ENCODE results near the gene SMIM23. TPM values are rescaled to one million over a fixed set of nuclear protein-coding genes. Genes with fewer than 3 reads are reported as not detected.

SMIM23 gene
- total RNA-seq, 1 experiment from 2014 or later = not detected

- CTCF ChIA-PET = no interaction called here
- Mint-ChIP-seq H3K9me3 (ENCODE audit: unreplicated experiment) (peaks cover 32% of the 10 kb centered on the region), H3K27ac (ENCODE audit: low read depth, unreplicated experiment) (no peak overlapping the region), H3K4me1 (ENCODE audit: insufficient read depth, unreplicated experiment) (peaks cover 18% of the 10 kb centered on the region), H3K27me3 (ENCODE audit: insufficient read depth, unreplicated experiment) (no peaks in the 10 kb centered on the region), H3K36me3 (ENCODE audit: insufficient read depth, unreplicated experiment) (no peaks in the 10 kb centered on the region), H3K4me3 (ENCODE audit: unreplicated experiment) (no peak overlapping the region)
- no peak for TF ChIP-seq CTCF (IDR thresholded peaks at IDR 0.05; ENCODE audit: unreplicated experiment)
- intact Hi-C loops (cut with micrococcal nuclease) = no loop called here
- BruUV-seq (replicated peaks) = no TSS peak
- POLR2A ChIA-PET = no interaction called here
- no peak for DNase-seq (ENCODE audit: unreplicated experiment)
These were observed 23.5 kb upstream of the SMIM23 start for GRCh38 chr5:171762021-171762608.

- H3K4me3 Mint-ChIP-seq (ENCODE audit: unreplicated experiment) = no peak overlapping the region
- CTCF ChIA-PET = no interaction called here
- no TSS peak for BruUV-seq (replicated peaks)
- H3K9me3 Mint-ChIP-seq (ENCODE audit: unreplicated experiment) = peaks cover 37% of the 10 kb centered on the region
- H3K27ac Mint-ChIP-seq (ENCODE audit: low read depth, unreplicated experiment) = no peak overlapping the region
- peaks cover 10% of the 10 kb centered on the region for H3K4me1 Mint-ChIP-seq (ENCODE audit: insufficient read depth, unreplicated experiment)
- intact Hi-C loops (cut with micrococcal nuclease) = no loop called here
- H3K27me3 Mint-ChIP-seq (ENCODE audit: insufficient read depth, unreplicated experiment) = no peaks in the 10 kb centered on the region
- no peaks in the 10 kb centered on the region for H3K36me3 Mint-ChIP-seq (ENCODE audit: insufficient read depth, unreplicated experiment)
- POLR2A ChIA-PET = no interaction called here
- no peak for DNase-seq (ENCODE audit: unreplicated experiment)
- no peak for TF ChIP-seq CTCF (IDR thresholded peaks at IDR 0.05; ENCODE audit: unreplicated experiment)
These were observed 22.7 kb upstream of the SMIM23 start for GRCh38 chr5:171762903-171763302.

GRCh38 chr5:171764265-171764664, 21.4 kb upstream of the SMIM23 start:
- Mint-ChIP-seq H3K9me3 (ENCODE audit: unreplicated experiment) (peaks cover 30% of the 10 kb centered on the region), H3K27ac (ENCODE audit: low read depth, unreplicated experiment) (no peak overlapping the region)
- TF ChIP-seq CTCF (IDR thresholded peaks at IDR 0.05; ENCODE audit: unreplicated experiment) = no peak

GRCh38 chr5:171766875-171767274, 18.7 kb upstream of the SMIM23 start:
- ChIA-PET POLR2A (interaction anchor here (1.0 kb wide), 1 partner anchor 9 kb away, joined by 3 read pairs; no protein-coding TSS in a partner anchor), CTCF (no interaction called here)
- intact Hi-C loops (cut with micrococcal nuclease) = no loop called here
- Mint-ChIP-seq H3K27ac (ENCODE audit: low read depth, unreplicated experiment) (no peak overlapping the region), H3K9me3 (ENCODE audit: unreplicated experiment) (peaks cover 30% of the 10 kb centered on the region), H3K36me3 (ENCODE audit: insufficient read depth, unreplicated experiment) (peaks cover 5% of the 10 kb centered on the region), H3K4me1 (ENCODE audit: insufficient read depth, unreplicated experiment) (no peaks in the 10 kb centered on the region), H3K4me3 (ENCODE audit: unreplicated experiment) (no peak overlapping the region), H3K27me3 (ENCODE audit: insufficient read depth, unreplicated experiment) (no peaks in the 10 kb centered on the region)
- TF ChIP-seq CTCF (IDR thresholded peaks at IDR 0.05; ENCODE audit: unreplicated experiment) = no peak
- BruUV-seq (replicated peaks) = no TSS peak
- DNase-seq (ENCODE audit: unreplicated experiment) = no peak

More at GRCh38 chr5:171764265-171764664, 21.4 kb upstream of the SMIM23 start:
- DNase-seq (ENCODE audit: unreplicated experiment) = no peak
- Mint-ChIP-seq H3K4me3 (ENCODE audit: unreplicated experiment) (no peak overlapping the region), H3K4me1 (ENCODE audit: insufficient read depth, unreplicated experiment) (no peaks in the 10 kb centered on the region), H3K36me3 (ENCODE audit: insufficient read depth, unreplicated experiment) (no peaks in the 10 kb centered on the region), H3K27me3 (ENCODE audit: insufficient read depth, unreplicated experiment) (no peaks in the 10 kb centered on the region)
- ChIA-PET CTCF (no interaction called here), POLR2A (no interaction called here)
- BruUV-seq (replicated peaks) = no TSS peak
- intact Hi-C loops (cut with micrococcal nuclease) = no loop called here
